H9 (cell line): ENCODE data around the gene GALR3. TPM values are rescaled to one million over a fixed set of nuclear protein-coding genes. Genes with fewer than 3 reads are reported as not detected.

Experiments used
- DNase-seq: peaks from one replicate; pipeline ENCODE4 v3.0.0-alpha.2; 2017
- H2AFZ ChIP-seq: one replicate; pipeline ENCODE4 v1.6.1; 2013; ENCODE audit warnings: mild to moderate bottlenecking, low read length, control low read depth, moderate library complexity
- H2AK5ac ChIP-seq: 2 replicates; pipeline ENCODE4 v1.6.1; 2013; ENCODE audit warnings: low read length, control low read depth, mixed read lengths; ENCODE audit not compliant: insufficient read length
- H2BK120ac ChIP-seq: one replicate; pipeline ENCODE4 v1.6.1; 2013; ENCODE audit warnings: low read depth, mild to moderate bottlenecking, low read length, control low read depth, inconsistent platforms; ENCODE audit not compliant: poor library complexity, severe bottlenecking
- H2BK12ac ChIP-seq: 2 replicates; pipeline ENCODE4 v1.6.1; 2013; ENCODE audit warnings: low read length, control low read depth, mixed read lengths, low read depth; ENCODE audit not compliant: insufficient read length
- H2BK15ac ChIP-seq: 2 replicates; pipeline ENCODE4 v1.6.1; 2013; ENCODE audit warnings: low read depth, low read length, control low read depth
- H2BK20ac ChIP-seq: one replicate; pipeline ENCODE4 v1.6.1; 2013; ENCODE audit warnings: low read depth, mild to moderate bottlenecking, low read length, control low read depth, inconsistent platforms; ENCODE audit not compliant: poor library complexity, severe bottlenecking
- H2BK5ac ChIP-seq: 2 replicates; pipeline ENCODE4 v1.6.1; 2013; ENCODE audit warnings: low read length, control low read depth, mixed read lengths; ENCODE audit not compliant: insufficient read length
- H3K14ac ChIP-seq: 2 replicates; pipeline ENCODE4 v1.6.1; 2013; ENCODE audit warnings: low read length, control low read depth; ENCODE audit not compliant: insufficient read depth
- H3K18ac ChIP-seq: 2 replicates; pipeline ENCODE4 v1.6.1; 2013; ENCODE audit warnings: low read depth, mild to moderate bottlenecking, mixed read lengths, low read length, control low read depth; ENCODE audit not compliant: insufficient read length
- H3K23ac ChIP-seq: 2 replicates; pipeline ENCODE4 v1.6.1; 2013; ENCODE audit warnings: low read length, control low read depth, mixed read lengths, low read depth; ENCODE audit not compliant: insufficient read length
- H3K23me2 ChIP-seq: 2 replicates; pipeline ENCODE4 v1.6.1; 2013; ENCODE audit warnings: low read depth, mild to moderate bottlenecking, mixed read lengths, low read length, control low read depth; ENCODE audit not compliant: insufficient read length, poor library complexity, severe bottlenecking
- H3K27ac ChIP-seq: 2 replicates; pipeline ENCODE4 v1.5.1; 2013; ENCODE audit warnings: low read length, control low read depth, mixed read lengths, low read depth; ENCODE audit not compliant: insufficient read length
- H3K27me3 ChIP-seq: 2 replicates; pipeline ENCODE4 v1.6.1; 2013; ENCODE audit warnings: low read length, control low read depth, inconsistent platforms; ENCODE audit not compliant: insufficient read depth
- H3K4ac ChIP-seq: 2 replicates; pipeline ENCODE4 v1.6.1; 2013; ENCODE audit warnings: low read depth, mild to moderate bottlenecking, control low read depth, inconsistent platforms, low read length, moderate library complexity
- H3K4me1 ChIP-seq: 2 replicates; pipeline ENCODE4 v1.6.1; 2013; ENCODE audit warnings: low read length, control low read depth, inconsistent platforms; ENCODE audit not compliant: insufficient read depth
- H3K4me2 ChIP-seq: 2 replicates; pipeline ENCODE4 v1.6.1; 2013; ENCODE audit warnings: low read length, control low read depth, mixed read lengths; ENCODE audit not compliant: insufficient read length, insufficient read depth
- H3K56ac ChIP-seq: 2 replicates; pipeline ENCODE4 v1.6.1; 2013; ENCODE audit warnings: low read depth, mild to moderate bottlenecking, mixed read lengths, low read length, control low read depth; ENCODE audit not compliant: insufficient read length
- H3K79me1 ChIP-seq: 2 replicates; pipeline ENCODE4 v1.6.1; 2013; ENCODE audit warnings: low read depth, mild to moderate bottlenecking, moderate library complexity, low read length, control low read depth, inconsistent platforms; ENCODE audit not compliant: insufficient read depth, poor library complexity, severe bottlenecking
- H3K79me2 ChIP-seq: 2 replicates; pipeline ENCODE4 v1.6.1; 2013; ENCODE audit warnings: low read length, control low read depth, inconsistent platforms; ENCODE audit not compliant: insufficient read depth
- H3K9ac ChIP-seq: 2 replicates; pipeline ENCODE4 v1.6.1; 2013; ENCODE audit warnings: low read length, control low read depth, mixed read lengths; ENCODE audit not compliant: insufficient read length; ENCODE audit errors: extremely low read depth
- H3K9me3 ChIP-seq: one replicate; pipeline ENCODE4 v1.6.1; 2013; ENCODE audit warnings: low read depth, low read length, inconsistent platforms; ENCODE audit not compliant: control insufficient read depth
- H3T11ph ChIP-seq: one replicate; pipeline ENCODE4 v1.6.1; 2013; ENCODE audit warnings: mild to moderate bottlenecking, low read length, control low read depth, inconsistent platforms
- H4K20me1 ChIP-seq: one replicate; pipeline ENCODE4 v1.6.1; 2013; ENCODE audit not compliant: control insufficient read depth, insufficient read length, insufficient read depth
- H4K5ac ChIP-seq: 2 replicates; pipeline ENCODE4 v1.6.1; 2013; ENCODE audit warnings: low read depth, mild to moderate bottlenecking, mixed read lengths, low read length, control low read depth; ENCODE audit not compliant: insufficient read length
- H4K8ac ChIP-seq: replicated peaks from 2 replicates; pipeline ENCODE4 v1.6.1; 2013; ENCODE audit warnings: low read length, control low read depth, mixed read lengths, low read depth; ENCODE audit not compliant: insufficient read length
- H4K91ac ChIP-seq: 2 replicates; pipeline ENCODE4 v1.6.1; 2013; ENCODE audit warnings: low read depth, mild to moderate bottlenecking, moderate library complexity, mixed read lengths, low read length, control low read depth; ENCODE audit not compliant: insufficient read length
- H3K27ac Mint-ChIP-seq, 3 experiments: 2 replicates in 2 of 3; 3 replicates in 1 of 3; pipeline ENCODE4 v1.8.0; 2020 to 2021; ENCODE audit warnings: mixed read lengths in 3 of 3, mild to moderate bottlenecking in 1 of 3, moderate library complexity in 1 of 3
- H3K27me3 Mint-ChIP-seq: 2 replicates; pipeline ENCODE4 v1.8.0; 2021; ENCODE audit warnings: low read depth, mild to moderate bottlenecking, moderate library complexity, mixed read lengths
- H3K36me3 Mint-ChIP-seq, 3 experiments: 2 replicates in 2 of 3; 3 replicates in 1 of 3; pipeline ENCODE4 v1.8.0; 2020 to 2021; ENCODE audit warnings: low read depth in 3 of 3, mixed read lengths in 3 of 3; ENCODE audit not compliant: insufficient read depth in 1 of 3
- H3K4me1 Mint-ChIP-seq, 2 experiments: 2 replicates each; pipeline ENCODE4 v1.8.0; 2020; ENCODE audit warnings: mixed read lengths in 2 of 2
- H3K4me3 Mint-ChIP-seq, 2 experiments: 2 replicates in 1 of 2; 3 replicates in 1 of 2; pipeline ENCODE4 v1.8.0; 2020 to 2021; ENCODE audit warnings: mild to moderate bottlenecking in 2 of 2, mixed read lengths in 2 of 2, moderate library complexity in 1 of 2
- H3K9me3 Mint-ChIP-seq, 2 experiments: 2 replicates in 1 of 2; 3 replicates in 1 of 2; pipeline ENCODE4 v1.8.0; 2020; ENCODE audit warnings: mild to moderate bottlenecking in 2 of 2, mixed read lengths in 2 of 2, moderate library complexity in 1 of 2
- WGBS: extraction: QIAGEN DNeasy Blood & Tissue Kit; methylation state at CpG from one replicate; pipeline ENCODE4 v1.1.7; 2013; ENCODE audit warnings: missing lambda C conversion rate, low lambda C conversion rate, mixed read lengths; ENCODE audit not compliant: insufficient read length; ENCODE audit errors: extremely low coverage; 5-methylcytosine and 5-hydroxymethylcytosine counted together
- total RNA-seq: library from RNA; stranded (reverse); gene quantifications from 2 replicates; pipeline ENCODE4 v1.2.1, GENCODE V29; 2021
- TF ChIP-seq, protein P1 (sequence below): fragments of 200-600 bp; sonication (generic); conservative IDR thresholded peaks from 3 replicates; pipeline ENCODE4 v1.8.0; 2021; ENCODE audit warnings: antibody characterized with exemption, mild to moderate bottlenecking

The GALR3 gene
- total RNA-seq, 1 experiment from 2014 or later = 0.59 TPM

DNA sequence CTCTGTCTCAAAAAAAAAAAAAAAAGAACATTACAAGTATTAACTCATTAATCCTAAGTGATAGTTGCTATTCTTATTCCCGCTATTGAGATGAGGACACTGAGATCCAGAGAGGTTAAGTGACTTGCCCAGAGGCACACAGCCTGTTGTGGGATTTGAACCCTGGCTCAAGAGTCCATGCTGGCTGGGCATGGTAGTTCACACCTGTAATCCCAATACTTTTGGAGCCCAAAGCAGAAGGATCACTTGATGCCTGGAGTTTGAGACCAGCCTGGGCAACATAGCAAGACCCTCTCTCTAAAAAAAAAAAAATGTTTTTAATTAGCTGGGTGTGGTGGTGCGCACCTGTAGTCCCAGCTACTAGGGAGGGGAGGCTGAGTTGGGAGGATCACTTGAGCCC lies 11.3 kb upstream of the GALR3 start:
- no peak overlapping the region for H3K23ac ChIP-seq
- H2BK120ac ChIP-seq = no peak overlapping the region
- no peaks in the 10 kb centered on the region; the same call in 1 of the 2 replicates for H3K27me3 ChIP-seq
- Mint-ChIP-seq H3K27ac (no peak overlapping the region), H3K4me3 (no peak overlapping the region), H3K4me1 (peaks cover 5 to 11% of the 10 kb centered on the region in 2 experiments), H3K27me3 (peaks cover 15% of the 10 kb centered on the region), H3K36me3 (peaks cover 7 to 18% (median 17%) of the 10 kb centered on the region in 3 experiments; a peak in 6 of 7 replicates), H3K9me3 (no peaks in the 10 kb centered on the region)
- H3K79me1 ChIP-seq = peaks cover 2% of the 10 kb centered on the region
- no peak overlapping the region for H3K4ac ChIP-seq
- no peak overlapping the region for H3K27ac ChIP-seq
- H2BK20ac ChIP-seq = no peak overlapping the region
- no peaks in the 10 kb centered on the region for H3K9me3 ChIP-seq
- H2AK5ac ChIP-seq = no peak overlapping the region
- DNase-seq = no peak
- H3K4me2 ChIP-seq = no peak overlapping the region
- no peaks in the 10 kb centered on the region for H3K4me1 ChIP-seq
- H2BK15ac ChIP-seq = no peak overlapping the region
- no CpG with 5 or more reads among the region's 2 CpGs for WGBS
- H2BK12ac ChIP-seq = no peak overlapping the region
- no peak overlapping the region for H3T11ph ChIP-seq
- H3K18ac ChIP-seq = no peak overlapping the region
- H4K5ac ChIP-seq = no peak overlapping the region
- H3K14ac ChIP-seq = no peak overlapping the region
- H4K8ac ChIP-seq = no peak overlapping the region
- TF ChIP-seq, protein P1, sequence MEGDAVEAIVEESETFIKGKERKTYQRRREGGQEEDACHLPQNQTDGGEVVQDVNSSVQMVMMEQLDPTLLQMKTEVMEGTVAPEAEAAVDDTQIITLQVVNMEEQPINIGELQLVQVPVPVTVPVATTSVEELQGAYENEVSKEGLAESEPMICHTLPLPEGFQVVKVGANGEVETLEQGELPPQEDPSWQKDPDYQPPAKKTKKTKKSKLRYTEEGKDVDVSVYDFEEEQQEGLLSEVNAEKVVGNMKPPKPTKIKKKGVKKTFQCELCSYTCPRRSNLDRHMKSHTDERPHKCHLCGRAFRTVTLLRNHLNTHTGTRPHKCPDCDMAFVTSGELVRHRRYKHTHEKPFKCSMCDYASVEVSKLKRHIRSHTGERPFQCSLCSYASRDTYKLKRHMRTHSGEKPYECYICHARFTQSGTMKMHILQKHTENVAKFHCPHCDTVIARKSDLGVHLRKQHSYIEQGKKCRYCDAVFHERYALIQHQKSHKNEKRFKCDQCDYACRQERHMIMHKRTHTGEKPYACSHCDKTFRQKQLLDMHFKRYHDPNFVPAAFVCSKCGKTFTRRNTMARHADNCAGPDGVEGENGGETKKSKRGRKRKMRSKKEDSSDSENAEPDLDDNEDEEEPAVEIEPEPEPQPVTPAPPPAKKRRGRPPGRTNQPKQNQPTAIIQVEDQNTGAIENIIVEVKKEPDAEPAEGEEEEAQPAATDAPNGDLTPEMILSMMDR = no peak
- no peak overlapping the region for H4K91ac ChIP-seq
- H3K23me2 ChIP-seq = peaks cover 7% of the 10 kb centered on the region
- no peak overlapping the region for H2BK5ac ChIP-seq
- no peaks in the 10 kb centered on the region for H4K20me1 ChIP-seq
- H3K9ac ChIP-seq = no peak overlapping the region
- H3K79me2 ChIP-seq = peaks cover 2% of the 10 kb centered on the region; the same call in 1 of the 2 replicates
- no peak overlapping the region for H2AFZ ChIP-seq
- no peak overlapping the region for H3K56ac ChIP-seq
